ENCODE results near the gene LHCGR.
"Not testable (repeated sequence)": the region's sequence is repeated elsewhere in the genome, so short reads cannot be mapped to it uniquely, and the experiment has no call there.

The LHCGR gene

DNA sequence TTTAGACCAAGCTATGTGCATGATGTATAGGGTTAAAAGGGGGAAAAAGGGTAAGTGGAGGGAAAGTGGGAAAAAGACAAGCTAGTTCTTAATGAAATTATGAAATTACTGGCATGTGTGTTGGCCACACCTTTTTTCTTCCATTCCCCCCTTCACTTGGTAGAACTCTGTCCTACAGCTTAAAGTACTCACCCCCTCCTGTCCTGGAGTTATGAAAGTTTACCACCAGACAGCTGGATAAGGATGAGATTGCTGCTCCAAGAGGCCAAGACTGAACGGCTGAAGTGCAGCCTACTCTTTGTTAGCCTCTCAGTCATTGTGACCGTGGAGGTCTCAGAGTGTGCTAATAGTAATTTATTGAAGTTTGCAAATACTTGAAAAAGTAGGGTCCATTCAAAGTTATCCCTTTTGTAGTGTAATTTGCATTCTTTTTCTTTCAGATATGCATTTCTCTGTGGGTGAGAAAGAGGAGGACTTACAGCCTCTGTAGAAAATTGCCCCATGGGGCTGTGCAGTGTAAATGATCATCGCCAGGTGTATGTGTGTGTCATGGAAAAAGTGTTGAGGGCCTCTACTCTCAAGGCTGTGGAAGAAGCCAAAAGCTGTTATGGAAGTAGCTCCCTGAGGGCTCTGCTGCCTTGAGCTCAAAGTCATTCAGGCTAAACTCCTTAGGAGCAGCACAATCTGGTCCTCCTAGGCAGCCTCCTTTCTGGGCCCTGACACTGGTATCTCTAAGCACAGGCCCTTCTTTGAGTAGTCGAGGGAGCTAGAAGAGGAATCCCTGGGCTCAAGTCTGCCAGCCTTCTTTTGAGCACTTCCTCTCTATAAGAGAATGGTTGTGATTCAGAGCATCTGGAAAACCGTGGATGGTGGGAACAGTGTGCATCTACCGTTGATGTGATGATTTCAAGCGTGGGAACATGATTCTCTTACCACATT, 46.2 kb downstream of the LHCGR start:
- DNase-seq: no peak

DNA sequence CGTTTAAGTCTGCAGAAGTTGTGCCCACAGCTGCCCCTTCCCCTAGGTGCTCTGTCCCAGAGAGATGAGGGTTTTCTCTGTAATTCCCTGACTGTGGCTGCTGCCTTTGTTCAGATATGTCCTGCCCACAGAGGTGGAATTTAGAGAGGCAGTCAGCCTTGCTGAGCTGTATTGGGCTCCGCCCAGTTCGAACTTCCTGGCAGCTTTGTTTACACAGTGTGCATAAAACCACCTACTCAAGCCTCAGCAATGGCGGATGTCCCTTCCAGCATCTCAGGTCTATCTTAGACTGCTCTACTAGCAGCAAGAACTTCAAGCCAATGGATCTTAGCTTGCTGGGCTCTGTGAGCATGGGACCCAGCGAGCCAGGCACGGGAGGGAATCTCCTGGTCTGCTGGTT, 48.1 kb downstream of the LHCGR start:
- no peak for DNase-seq

DNA sequence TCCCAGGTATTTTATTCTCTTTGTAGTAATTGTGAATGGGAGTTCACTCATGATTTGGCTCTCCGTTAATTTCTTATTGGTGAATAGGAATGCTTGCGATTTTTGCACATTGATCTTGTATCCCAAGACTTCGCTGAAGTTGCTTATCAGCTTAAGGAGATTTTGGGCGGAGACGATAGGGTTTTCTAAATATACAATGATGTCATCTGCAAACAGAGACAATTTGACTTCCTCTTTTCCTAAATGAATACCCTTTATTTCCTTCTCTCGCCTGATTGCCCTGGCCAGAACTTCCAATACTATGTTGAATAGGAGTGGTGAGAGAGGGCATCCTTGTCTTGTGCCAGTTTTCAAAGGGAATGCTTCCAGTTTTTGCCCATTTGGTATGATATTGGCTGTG, 51.9 kb downstream of the LHCGR start:
- not testable (repeated sequence) for DNase-seq

DNA sequence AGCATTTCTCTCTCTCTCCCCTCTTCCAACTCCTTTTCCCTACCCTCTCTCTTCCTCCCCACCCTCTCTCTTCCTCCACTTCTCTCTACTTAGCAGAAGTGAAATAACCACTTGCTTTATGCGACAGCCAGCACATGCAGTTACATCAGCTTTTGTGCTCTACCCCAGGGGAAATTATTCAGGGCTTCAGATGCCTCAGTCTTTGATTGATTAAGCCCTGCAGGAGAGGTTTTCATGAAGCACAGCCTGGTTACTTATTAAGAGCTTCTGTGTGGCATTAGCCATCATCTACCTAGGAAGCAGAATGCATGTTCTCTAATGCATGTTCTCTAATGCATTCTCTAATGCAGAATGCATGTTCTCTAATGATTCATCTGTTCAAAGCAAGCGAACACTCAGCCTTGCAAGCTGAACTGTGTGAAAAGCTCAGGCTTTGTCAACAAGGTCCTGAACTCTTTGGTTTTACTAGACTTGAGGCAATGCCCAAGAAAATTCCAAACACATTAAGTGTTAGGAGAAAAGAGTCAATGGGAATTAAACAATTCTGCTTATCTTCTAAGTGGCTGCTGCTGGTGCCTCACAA, 56.1 kb downstream of the LHCGR start:
- no peak for DNase-seq

DNA sequence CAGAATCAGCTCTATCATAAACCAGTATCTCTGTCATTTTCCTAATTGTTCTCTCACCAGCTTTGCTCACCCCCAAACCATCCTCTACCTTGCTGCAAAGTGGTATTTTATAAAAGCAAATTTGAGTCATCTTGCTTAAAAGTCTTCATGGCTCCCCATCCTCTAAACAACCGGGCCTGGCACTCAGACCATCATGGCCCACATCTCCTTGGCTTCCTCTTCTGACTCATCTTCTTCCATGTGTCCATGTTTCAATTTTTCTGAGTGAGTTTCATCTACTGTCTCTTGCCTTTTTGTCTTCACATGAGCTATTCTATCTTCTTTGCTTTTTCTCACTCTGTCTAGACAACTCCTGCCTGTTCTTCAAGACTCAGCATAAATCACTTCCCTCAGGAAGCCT, 58.6 kb downstream of the LHCGR start:
- DNase-seq: no peak

DNA sequence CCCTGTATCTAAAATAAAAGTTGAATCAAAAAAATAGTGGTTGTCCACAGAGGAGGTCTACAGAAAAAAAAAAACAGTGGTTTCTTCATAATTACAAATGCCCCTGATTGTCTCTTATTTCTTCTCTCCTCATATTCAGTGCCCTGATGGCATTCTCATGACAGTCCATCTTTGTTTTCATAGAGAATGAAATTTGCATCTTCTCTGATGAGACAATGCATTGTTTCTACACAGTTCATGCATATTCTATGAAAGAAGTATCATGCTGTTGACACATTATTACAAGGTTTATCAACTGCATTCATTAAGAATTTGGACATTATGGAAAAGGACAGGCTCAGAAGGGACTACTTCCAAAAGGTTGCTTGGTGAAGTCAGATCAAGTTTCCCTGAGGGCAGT, 59.5 kb downstream of the LHCGR start:
- DNase-seq: no peak

DNA sequence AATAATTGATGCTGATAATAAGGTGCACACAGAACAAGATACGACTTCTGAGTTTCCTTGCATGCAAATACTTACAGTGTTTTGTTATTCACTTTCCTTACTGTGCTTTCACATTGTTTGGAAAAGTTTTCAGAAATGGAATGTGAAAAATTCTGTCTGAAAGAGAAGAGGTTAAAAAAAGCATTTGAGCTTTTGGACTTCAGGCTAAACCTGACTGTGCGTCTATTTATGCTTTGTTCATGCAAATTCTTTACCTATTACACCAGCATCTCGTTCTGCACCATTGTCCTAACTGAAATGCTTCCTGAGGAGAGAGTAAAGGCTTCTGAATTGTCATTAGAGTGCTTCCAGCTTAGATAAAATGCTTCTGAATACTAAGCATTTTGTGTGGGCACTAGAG, 61.4 kb downstream of the LHCGR start:
- no peak for DNase-seq

DNA sequence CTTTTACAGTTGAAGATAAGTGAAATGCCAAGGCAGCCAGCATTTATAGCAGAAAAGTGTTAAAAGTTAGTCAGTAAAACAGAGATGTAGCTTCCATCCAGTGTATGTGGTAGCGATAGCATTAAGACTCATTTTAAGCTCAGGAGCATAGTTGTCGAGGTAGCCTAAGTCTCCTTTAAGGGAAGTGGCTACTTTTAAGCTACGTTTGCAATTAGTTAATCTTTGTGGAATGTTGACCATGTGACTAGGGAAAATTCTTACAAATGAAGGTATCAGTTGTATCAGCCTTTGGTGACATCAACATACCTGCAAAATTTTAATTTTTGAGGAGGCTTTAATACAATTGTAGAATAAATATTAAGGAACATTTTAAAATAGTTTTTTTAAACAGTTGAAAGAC, 61.9 kb downstream of the LHCGR start:
- DNase-seq: no peak

DNA sequence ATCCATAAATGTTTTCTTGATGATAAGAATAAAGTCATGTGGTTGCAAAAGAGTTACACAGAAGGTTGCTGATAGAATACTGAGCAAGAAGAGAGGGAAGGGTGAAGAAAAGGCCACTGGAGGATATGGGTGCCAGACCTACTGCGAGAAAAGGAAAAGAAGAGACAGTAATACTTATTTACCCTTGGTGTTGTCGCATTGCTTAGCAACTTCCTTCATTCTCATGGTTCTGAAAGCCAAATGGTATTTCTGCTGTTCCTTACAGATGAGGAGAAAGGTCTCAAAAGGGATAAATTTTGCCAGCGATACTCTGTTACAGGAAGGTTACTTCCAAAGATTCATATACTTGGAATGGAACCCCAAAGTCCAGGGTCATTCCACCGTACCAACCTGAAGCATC, 62.5 kb downstream of the LHCGR start:
- DNase-seq: no peak

DNA sequence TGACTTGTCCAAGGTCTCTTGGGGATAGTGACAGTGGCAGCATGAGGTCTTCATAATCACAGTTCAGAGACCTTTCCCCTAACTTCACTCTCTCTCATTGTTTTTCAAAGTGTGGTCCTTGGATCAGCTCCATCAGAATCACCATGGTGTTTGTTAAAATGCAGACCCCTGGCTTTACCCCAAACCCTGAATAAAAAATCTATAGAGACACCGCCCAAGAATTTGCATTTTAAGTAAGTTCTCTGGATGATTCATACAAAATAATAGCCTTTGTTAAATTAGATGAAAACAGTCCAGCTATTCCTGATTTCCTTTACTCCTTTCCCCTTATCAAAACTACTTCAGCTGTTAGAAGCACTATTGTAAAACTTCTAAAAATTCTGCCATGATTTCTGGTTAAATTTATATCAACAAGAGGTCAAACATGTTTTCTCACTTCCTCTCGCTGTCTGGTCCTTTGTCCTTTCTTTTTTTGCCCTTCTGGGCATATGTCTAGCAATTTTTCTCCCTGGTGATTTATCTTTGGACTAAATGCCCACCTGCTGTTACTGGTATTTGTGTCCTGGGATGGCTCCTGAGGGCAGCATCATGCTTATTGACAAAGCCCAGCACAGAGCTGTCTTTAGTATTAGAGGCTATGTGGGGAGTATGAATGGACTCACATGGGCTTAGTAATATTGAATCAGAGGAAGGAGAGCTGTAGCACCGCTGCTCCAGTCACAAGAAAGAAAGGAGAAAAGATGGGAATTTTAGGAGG, 63.4 kb downstream of the LHCGR start:
- no peak for DNase-seq

DNA sequence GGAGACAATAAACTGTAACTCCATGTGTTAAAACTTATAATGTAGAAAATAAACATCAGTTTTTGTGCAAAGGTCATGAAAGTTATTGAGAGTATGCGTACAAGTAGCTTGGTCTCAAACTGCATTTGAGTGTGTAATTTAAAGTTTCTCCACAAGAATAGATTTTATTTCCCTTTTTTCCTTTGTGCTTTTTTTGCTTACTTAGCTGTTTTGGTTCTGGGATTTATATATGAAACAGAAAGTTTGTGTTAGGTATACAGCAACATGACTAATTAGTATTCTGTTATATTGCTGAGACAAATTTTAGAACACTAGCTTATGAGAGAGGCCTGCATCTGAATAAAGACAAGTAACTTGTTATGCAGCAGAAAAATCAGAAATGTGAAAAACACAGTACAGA, 70.4 kb downstream of the LHCGR start:
- no peak for DNase-seq

DNA sequence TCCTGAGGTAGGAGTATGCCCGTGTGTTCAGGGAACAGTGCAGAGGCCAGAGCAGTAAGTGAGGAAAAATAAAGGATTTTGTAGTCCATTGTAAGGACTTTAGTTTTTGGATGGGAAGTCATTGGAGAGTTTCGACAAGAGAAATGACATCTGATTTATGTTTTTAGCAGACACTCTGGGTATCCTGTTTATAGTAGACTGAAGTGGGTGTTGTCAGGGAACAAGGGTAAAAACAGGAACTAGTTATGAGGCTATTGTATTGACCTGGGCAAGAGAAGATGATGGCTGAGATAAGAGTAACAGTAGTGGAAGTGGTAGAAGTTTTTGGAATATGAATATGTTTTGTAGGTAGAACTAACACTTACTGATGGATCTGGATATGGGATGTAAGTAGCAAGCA, 78.1 kb downstream of the LHCGR start:
- DNase-seq: no peak

DNA sequence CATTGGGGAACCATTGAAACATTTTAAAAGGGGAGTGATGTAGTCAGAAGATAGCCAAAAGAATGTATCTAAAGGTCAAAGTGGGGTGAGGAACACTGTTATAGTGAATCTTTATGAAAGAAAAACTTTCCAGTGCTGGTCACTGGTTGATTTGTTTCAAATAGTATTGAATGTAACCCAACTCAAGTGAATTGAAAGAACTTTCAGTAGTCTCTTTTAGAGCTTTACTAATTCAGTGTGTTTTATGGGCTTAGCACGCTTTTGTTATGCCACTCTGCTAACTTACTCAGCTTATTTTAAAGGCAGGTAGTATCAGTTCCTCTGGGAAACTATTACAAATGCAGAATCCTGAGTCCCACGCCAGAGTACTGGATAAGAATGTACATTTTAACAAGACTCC, 80.6 kb downstream of the LHCGR start:
- DNase-seq: no peak

DNA sequence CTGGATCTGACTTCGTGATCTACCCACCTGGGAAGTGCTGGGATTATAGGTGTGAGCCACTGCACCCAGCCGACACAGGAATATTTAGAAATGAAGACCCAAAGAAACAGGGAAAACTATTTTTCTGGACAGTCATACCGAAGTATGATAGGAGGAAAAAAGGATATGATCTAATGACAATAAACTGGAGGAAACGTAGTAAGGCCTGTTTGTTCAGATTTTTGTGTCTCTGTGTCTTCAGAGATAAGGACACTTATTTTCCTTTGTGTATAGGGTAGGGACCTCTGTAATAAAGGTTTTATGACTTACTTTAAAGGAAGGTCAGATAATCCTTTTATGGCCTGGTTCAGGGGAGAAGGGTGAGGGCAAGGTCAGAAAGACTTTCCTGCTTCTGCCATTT, 81.9 kb downstream of the LHCGR start:
- DNase-seq: no peak

DNA sequence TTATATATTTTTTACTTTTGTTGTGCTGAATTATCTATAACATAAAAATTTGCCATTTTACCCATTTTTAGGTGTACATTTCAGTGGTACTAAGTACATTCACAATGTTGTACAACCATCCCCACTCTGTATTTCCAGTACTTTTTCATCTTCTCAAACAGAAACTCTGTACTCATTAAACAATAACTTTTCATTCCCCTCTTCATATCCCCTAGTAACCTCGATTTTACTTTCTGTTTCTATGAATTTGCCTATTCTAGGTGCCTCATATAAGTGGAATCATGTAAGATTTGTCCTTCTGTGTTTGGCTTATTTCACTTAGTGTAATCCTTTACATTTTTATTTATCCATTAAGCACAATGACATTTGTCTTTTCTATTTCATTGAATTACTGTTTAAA, 86.5 kb downstream of the LHCGR start:
- DNase-seq: no peak

DNA sequence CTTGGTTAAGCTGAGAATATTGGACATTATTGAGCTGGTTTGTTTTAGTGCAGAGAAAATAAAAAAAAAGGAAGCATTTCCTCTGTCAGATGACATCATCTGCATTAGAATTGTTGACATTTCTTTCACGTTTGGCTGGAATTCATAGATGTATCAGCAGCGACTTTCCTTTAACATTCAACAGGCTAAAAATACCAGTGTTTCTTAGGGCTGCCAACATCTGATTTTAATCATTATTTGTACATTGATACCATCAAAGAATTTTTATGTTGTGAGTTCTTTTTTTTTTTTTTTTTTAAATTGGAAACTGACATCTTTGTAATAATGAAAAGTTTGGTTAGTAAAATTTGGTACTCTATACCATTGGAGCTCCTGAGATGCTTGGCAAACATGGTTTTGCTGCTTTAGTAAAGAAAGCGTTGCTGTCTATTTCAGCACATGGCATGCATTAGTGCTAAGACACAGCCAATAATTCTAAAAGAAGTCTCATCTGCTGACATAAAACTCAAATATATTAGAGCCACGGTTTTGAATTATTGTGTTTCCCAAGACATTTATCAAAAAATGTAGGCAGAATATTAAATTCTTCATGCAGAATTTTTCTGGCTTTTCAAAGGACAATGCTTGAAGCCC, 104.2 kb downstream of the LHCGR start:
- no peak for DNase-seq

DNA sequence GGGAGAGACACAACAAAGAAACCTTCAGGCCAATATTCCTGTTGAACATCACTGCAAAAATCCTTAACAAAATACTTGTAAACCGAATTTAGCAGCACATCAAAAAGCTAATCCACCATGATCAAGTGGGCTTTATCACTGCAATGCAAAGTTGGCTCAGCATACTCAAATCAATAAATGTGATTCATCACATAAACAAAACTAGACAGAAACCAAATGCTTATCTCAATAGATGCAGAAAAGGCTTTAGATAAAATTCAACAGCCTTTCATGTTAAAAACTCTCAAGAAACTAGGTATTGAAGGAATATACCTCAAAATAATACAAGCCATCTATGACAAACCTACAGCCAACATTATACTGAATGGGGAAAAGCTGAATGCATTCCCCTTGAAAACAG, 117.3 kb downstream of the LHCGR start:
- DNase-seq: no peak
